HG03558 (cell line): ENCODE measurements around the gene DENND10.
A peak's percentile ranks its signal among the peaks of the same experiment; 100 is the strongest.
"Not testable (repeated sequence)": the region's sequence is repeated elsewhere in the genome, so short reads cannot be mapped to it uniquely, and the experiment has no call there.

Source experiments
- ATAC-seq: cut with Tn5 transposase; IDR thresholded peaks from one replicate; pipeline ENCODE4 v1.9.1; 2021; ENCODE audit warnings: moderate number of reproducible peaks; ENCODE audit not compliant: unreplicated experiment; ENCODE audit errors: extremely low read depth

DENND10 gene

DNA sequence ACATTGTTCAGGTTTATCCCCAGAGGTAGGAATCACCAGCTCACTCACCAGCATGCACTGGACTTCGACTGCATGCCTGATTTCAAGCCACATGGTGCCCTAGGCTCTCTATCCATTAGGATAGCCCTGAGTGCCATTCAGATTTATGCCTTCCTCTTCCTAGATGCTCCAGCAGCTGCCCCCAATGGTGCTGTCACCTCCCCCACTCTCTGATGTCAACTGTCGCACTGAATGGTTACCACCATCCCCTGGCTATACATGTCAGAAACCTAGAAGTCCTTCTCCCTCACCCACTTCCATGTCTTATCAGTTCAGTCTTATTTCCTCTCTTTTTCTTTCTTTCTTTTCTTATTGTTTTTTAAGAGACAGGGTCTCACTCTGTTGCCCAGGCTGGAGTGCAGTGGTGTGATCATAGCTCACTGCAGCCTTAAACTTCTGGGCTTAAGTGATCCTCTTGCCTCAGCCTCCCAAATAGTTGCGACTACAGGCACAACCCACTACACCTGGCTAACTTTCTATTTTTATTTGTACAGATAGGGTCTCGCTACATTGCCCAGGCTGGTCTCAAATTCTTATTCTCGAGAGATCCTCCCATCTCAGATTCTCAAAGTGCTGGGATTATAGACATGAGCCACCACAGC is 58.7 kb downstream of the DENND10 start:
- no peak for ATAC-seq

DNA sequence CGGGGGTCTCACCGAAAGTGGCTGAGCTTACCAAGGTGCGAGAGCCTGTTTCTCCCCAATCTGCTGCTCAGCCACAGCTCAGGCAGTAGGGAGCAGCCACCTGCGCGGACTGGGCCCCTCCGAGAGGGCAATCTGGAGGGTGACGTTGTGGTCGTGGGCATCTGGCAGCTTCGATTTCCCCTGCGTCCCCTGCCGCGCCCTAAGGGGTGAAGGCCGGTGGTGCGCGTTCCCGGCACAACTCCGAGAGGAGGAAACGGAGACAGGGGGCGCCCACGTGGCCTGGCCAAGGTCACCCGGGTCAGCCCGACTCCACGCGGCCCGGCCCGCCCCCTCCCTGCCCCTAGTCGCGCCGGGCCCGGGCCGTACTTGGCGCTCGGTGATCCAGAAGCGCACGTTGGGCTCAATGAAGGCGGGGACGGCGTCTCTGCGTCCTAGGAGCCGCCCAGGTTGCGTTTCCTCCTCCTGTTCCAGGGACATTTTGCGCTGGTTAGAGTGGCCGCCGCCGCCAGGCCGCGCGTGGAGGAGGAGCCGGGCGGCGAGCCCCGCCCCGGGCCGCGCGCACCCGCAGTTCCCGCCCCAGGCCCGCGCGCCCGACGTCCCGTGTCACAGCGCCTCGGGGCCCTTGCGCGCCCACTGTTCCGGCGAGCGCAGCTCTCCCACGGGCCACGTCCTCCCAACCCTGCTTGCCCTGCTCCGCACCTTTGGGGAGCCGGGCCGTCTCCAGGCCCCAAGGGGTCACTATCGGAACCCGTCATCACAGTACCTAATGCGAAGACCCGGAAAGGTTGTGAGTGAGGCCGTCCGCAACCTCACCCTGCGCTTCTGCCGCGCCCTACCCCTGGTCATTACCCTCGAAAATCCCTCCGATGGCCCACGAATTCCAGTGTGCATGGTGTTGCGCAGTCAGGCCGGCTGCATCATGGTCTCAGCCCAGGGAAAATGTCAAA is 61.5 kb downstream of the DENND10 start, which contains the start of gene SFXN4:
Gene SFXN4, minus strand, starts transcription at position 544 of the 947 bp plus-strand sequence. Its CDS starts 67 bp downstream, at position 477.
- peak; percentile 74 for ATAC-seq

DNA sequence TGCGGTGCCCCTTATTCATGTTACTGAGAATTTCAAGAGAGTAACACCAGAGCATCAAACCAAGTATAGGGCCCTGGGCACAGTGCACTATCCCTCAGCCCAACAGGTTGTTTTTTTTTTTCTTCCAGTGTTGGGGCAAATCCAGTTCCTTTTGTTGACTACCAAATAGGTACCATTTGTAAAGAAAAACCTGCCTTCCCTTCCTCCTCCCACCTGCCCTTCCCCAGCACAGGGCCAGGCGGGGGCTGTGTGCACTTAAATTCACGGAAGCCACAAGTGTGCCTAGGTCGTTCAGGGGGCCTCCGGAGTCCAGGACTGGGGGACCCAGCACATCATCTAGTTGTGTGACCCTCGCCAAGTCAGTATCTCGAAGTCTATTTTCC is 62.2 kb downstream of the DENND10 start:
- no peak for ATAC-seq

DNA sequence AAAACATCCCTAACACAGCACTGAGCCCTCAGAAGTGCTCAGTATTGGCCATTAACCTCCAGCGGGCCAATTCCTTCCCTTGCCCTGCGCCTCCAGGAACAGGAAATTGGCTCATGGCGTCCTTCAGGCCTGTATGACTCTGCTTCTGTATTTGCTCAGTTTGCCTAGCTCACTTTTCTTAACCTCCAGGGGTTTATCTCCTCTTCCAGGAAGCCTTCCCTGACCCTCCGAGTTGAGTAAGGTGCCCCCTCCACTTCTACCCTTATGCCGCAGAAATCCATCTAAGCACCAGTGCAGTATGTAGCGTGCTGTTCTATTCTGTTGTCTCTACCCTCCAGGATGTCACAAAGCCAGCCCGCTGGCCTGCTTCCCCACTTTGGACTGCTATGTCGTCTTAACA is 62.7 kb downstream of the DENND10 start:
- ATAC-seq, result no peak

DNA sequence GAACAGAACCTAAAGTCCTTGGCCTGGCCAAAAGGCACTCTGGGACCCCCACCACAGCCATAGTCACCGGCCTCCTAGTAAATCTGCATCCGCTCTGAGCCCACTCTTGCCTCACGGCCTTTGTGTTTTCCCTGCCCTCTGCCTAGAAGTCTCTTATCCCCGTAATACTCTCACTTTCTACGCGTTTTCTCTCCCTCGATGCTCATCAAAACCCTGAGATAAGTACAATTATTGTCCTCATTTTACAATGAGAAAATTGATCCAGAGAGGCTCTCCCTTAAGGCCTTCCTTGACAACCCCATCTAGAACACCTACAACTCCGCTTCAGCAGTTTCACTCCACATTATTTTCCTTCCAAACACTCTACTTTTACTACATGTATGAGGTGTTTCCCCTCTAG is 63.1 kb downstream of the DENND10 start:
- ATAC-seq, result no peak

DNA sequence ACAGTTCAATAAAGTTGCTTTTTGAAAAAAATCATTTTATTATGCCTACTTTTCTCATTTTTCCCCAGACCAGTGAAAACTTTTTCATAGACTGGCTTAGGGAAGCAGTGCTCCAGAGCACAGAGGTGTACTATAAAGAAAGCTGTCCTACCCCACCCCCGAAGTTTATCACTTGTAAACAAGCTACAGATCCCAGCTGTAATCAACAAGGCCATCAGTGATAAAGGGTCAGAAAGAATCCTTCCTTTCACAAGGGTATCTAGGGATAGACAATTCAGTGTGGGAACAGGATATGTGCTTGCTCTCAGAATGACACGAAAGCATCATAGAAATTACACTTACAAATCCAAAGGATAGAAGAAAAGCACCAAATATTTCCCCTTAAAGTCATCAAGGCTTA is 70.2 kb downstream of the DENND10 start:
- no peak for ATAC-seq

DNA sequence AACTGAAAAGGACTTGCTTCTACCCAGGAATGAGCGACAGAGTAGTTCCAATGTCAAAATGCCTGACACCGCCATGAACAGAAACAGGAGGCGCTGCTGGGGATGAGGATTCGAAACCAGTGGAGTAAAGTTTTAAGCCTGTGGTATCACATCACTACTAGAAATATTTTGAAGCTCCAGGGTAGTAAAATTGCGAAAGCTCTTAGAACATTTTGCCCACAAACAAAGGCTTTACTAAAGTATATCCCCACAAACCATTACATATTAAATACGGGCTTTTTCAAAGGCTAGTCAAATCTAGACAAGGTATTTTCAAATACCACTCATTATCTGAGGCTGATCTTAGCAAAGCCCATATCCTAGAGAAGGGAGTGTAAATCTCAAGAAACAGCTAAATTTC is 72.3 kb downstream of the DENND10 start:
- no peak for ATAC-seq

DNA sequence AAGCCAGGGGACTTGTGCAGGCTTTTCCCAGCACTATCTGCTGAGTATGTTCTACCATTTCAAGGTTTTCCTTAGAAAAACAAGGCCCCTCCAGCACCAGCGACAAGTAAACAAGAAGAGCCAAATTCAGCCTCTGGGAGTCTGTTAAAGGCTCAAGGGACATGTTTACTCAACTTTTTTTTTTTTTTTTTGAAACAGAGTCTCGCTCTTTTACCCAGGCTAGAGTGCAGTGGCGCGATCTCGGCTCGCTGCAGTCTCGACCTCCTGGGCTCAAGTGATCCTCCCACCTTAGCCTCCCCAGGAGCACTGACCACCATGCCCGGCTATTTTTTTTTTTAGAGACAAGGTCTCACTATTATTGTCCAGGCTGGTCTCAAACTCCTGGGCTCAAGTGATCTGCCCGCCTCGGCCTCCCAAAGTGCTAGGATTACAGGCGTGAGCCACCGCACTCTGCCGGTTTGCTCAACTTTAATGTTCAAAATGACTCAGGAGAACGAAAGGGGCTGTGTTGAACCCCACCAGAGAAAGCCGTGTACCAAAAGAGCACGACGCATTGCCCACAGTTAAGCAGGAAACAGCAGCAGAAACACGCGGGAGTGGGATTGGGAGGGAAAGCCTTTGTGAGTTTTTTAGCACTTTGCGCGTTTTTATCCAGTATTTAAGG is 73.9 kb downstream of the DENND10 start:
- ATAC-seq, result no peak

DNA sequence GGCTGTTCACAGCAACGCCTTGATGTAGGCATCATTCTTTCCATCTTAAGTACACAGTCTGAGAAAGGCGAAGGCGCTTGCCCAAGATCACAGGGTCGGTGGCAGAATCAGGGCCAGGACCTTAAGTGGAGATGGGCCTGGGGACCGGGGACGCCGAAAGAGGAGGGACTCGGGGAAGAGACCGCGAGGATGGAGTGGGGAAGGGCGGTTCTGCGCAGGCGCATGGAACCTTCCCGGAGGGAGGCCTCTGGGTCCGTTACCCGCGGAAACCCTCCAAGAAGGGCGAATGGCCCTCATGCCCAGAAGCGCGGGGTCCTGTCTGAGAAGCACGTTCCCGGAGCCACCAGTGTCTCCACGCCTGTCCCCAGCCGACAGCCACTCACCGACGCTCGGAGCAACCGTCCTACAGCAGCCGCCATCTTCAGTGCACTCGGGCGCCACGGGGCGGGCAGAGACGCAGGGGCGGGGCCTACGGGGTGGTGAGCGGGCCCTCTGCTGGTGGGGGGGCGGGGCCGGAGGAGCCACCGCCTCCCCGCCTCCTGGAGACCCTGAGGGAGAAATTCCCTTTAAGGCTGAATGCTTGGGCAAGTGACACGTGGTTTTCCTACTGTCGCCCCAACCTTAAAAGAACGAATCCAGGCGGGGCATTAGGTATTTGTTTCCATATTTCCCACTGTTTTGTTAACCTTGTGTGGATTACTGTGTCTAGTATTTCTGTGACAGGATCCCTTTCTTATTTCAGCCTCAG is 74.6 kb downstream of the DENND10 start, which contains the start of gene PRDX3:
Gene PRDX3, minus strand, starts transcription at position 441 of the 748 bp plus-strand sequence. Its CDS starts 22 bp downstream, at position 419.
- ATAC-seq, result peak; percentile 65

DNA sequence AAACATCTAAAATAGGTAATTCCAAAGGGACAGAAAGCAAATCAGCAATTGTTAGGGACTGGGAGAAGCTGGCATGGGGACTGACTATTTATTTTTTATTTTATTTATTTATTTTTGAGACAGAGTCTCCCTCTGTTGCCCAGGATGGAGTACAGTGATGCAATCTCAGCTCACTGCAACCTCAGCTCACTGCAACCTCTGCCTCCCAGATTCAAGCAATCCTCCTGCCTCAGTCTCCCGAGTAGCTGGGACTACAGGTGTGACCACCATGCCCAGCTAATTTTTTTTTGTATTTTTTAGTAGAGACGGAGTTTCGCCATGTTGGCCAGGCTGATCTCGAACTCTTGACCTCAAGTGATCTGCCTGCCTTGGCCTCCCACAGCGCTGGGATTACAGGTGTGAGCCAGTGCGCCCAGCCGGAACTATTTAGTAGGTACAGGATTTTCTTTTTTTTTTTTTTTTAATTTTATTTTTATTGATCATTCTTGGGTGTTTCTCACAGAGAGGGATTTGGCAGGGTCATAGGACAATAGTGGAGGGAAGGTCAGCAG is 77.0 kb downstream of the DENND10 start:
- not testable (repeated sequence) for ATAC-seq

DNA sequence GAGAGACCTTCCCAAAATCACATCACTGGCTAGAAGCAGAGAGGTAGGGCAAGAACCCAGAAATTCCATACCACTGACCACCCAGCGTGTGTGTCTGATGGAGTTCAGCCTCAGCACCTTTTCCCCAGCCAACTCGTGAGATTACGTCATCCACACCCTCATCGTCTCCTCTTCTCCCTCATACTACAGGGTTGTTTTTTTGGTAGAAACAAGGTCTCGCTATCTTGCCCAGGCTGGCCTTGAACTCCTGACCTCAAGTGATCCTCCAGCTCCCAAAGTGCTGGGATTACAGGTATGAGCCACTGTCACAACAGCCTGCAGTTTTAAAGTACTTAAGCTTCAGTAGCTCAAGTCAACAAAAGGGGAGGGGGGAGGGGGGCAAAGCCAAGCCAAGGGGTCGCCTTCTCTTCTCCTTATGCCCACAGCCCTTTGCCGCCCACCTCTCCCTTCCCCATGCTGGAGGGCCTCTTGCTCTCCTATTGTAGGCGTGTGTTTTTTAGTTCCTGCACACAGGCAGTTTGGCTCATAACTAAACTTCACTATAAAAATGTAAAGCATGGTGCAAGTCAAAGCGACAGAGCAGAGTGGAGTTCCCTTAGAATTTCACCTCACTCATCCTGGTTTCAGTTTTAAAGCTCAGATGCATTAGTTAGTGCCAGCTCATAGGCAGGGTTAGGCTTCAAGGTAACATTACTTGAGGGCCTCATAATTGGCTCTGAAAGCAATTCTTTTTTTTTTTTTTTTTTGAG is 79.9 kb downstream of the DENND10 start:
- no peak for ATAC-seq
